Measurements from ENCODE around the gene ANKRD18B.
"Not testable (repeated sequence)": the region's sequence is repeated elsewhere in the genome, so short reads cannot be mapped to it uniquely, and the experiment has no call there.

Gene ANKRD18B

DNA sequence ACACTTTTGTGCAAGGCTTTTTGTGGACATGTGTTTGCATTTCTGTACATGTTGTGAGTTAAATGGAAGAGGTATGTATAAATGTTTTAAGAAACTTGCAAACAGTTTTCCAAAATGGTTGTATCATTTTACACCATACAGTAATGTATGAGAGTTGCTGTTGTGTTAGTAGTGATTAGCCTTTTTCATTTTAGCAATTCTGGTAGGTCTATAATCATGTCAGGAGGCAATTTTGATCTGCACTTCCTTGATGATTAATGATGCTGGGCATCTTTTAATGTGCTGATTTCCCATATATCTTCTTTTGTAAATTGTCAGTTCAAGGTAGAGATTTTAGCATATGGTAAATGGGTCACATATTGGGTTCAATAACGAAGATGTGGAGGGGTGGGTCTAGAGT lies 87.3 kb downstream of the ANKRD18B start:
- DNase-seq (ENCODE audit: low read depth in 2 of 2) = no peak

GRCh38 chr9:33612410-33612809 lies 88.4 kb downstream of the ANKRD18B start:
- DNase-seq (ENCODE audit: low read depth in 2 of 2) = not testable (repeated sequence)

GRCh38 chr9:33614001-33614687 lies 90.1 kb downstream of the ANKRD18B start:
- no peak for DNase-seq (ENCODE audit: low read depth in 2 of 2)

DNA sequence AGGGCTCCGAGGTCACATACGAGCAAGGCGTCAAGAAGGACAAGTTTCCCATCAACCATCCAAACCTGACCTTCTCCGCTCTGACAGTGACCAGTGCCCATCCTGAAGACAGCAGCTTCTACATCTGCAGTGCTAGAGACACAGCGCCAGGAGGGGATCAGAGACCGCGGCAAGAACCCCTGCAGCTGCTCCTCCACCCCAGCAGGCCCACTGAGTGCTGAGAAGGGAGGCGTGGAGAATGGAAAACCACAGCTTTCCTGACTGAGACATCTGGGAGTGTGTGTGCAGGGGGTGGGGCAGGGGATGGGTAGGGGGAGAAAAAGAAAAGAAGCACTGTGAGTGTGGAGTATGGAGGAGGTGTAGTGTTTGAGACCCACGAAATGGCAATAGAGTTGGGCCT lies 94.3 kb downstream of the ANKRD18B start:
- not testable (repeated sequence) for DNase-seq (ENCODE audit: low read depth in 2 of 2)

DNA sequence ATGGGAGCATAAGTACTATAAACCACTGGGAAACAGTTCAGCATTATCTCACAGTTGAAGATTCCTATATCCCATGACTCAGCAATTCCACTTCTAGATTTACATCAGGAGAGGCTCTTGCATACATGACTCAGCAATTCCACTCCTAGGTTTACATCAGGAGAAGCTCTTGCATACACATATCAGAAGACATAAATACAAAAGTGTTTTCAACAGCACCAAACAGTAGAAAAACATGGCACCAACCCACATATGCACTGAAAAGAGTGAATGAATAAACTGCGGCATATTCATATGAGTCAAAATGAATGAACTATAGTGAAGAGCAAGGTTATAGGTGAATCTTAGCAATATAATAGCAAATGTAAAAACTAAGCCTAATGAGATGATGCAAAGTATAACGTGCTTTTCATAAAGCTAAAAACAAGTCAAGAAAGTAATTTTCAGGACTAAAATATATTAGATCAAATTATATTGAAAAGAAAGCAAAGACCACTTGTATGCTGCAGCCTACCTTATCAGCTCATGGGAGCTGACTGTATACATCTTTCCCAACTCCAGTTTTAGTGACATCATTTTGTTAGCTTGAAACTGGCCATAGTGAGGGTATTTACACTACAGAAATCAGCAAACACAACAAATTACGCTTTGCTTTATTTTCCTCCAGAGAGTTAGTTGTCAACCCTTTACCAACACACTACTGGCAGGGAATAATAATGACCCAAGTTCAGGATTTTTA lies 95.8 kb downstream of the ANKRD18B start:
- DNase-seq (ENCODE audit: low read depth in 2 of 2) = no peak

GRCh38 chr9:33620738-33621439 lies 96.8 kb downstream of the ANKRD18B start:
- DNase-seq (ENCODE audit: low read depth in 2 of 2) = no peak
